CD4-positive, alpha-beta T cell (primary cell): Measurements from ENCODE around the gene ACSF2. TPM values are rescaled to one million over a fixed set of nuclear protein-coding genes. Genes with fewer than 3 reads are reported as not detected.

ENCODE experiments used
- ATAC-seq: fragments of 200-7000 bp; cut with Tn5 transposase; one replicate; pipeline ENCODE4 v1.10.0; 2022; ENCODE audit warnings: mild to moderate bottlenecking; ENCODE audit not compliant: poor library complexity
- CTCF ChIA-PET: fragments of 350-600 bp; sonication (Branson Sonifier 250); formaldehyde crosslinking; loops from one replicate; lab custom pipeline; 2021; ENCODE audit warnings: antibody characterized with exemption, inconsistent platforms; lab: Charles Lee
- POLR2A ChIA-PET: fragments of 350-600 bp; sonication (Branson Sonifier 250); formaldehyde crosslinking; loops from one replicate; lab custom pipeline; 2021; ENCODE audit warnings: antibody characterized with exemption, inconsistent platforms; lab: Charles Lee
- DNase-seq, 14 experiments: peaks; one replicate each; pipeline ENCODE4 v3.0.0-alpha.2; 2013 to 2020; ENCODE audit warnings: mixed read lengths in 2 of 14
- H3K27ac ChIP-seq, 2 donors: one replicate each; pipeline versions ENCODE4 v1.5.1 to v1.7.0; 2013; ENCODE audit warnings: low read length in 2 of 2, low read depth in 1 of 2, mild to moderate bottlenecking in 1 of 2
- H3K27me3 ChIP-seq, 2 experiments: 1 replicate in 1 of 2; 2 replicates in 1 of 2; pipeline versions ENCODE4 v1.6.1 to v1.7.0; 2013; ENCODE audit warnings: low read length in 2 of 2, control low read depth in 1 of 2, mild to moderate bottlenecking in 1 of 2, moderate library complexity in 1 of 2; ENCODE audit not compliant: insufficient read depth in 2 of 2, control insufficient read depth in 1 of 2
- H3K36me3 ChIP-seq: one replicate; pipeline ENCODE4 v1.6.1; 2013; ENCODE audit warnings: low read length, control low read depth; ENCODE audit not compliant: insufficient read depth
- H3K4me1 ChIP-seq: one replicate; pipeline ENCODE4 v1.6.1; 2013; ENCODE audit warnings: low read length, control low read depth; ENCODE audit not compliant: insufficient read depth
- H3K4me3 ChIP-seq: one replicate; pipeline ENCODE4 v1.5.1; 2013; ENCODE audit warnings: mild to moderate bottlenecking, low read length, moderate library complexity
- H3K9me3 ChIP-seq, 2 experiments: 1 replicate in 1 of 2; 2 replicates in 1 of 2; pipeline versions ENCODE4 v1.6.1 to v1.7.0; 2013; ENCODE audit warnings: low read length in 2 of 2, mild to moderate bottlenecking in 2 of 2, control low read depth in 1 of 2, moderate library complexity in 1 of 2; ENCODE audit not compliant: control insufficient read depth in 1 of 2, insufficient read depth in 1 of 2
- H3K27ac Mint-ChIP-seq: one replicate; pipeline ENCODE4 v1.8.0; 2020; ENCODE audit warnings: mixed read lengths
- H3K27me3 Mint-ChIP-seq: one replicate; pipeline ENCODE4 v1.8.0; 2021; ENCODE audit warnings: mixed read lengths
- H3K36me3 Mint-ChIP-seq: one replicate; pipeline ENCODE4 v1.8.0; 2021; ENCODE audit warnings: low read depth, mixed read lengths
- H3K4me1 Mint-ChIP-seq: one replicate; pipeline ENCODE4 v1.8.0; 2021; ENCODE audit warnings: low read depth, mixed read lengths
- H3K4me3 Mint-ChIP-seq: one replicate; pipeline ENCODE4 v1.8.0; 2020; ENCODE audit warnings: mild to moderate bottlenecking, mixed read lengths
- H3K9me3 Mint-ChIP-seq: one replicate; pipeline ENCODE4 v1.8.0; 2020; ENCODE audit warnings: mixed read lengths
- intact Hi-C, 2 experiments: fragments of 100-400 bp; cut with DNase I in 1 of 2; cut with micrococcal nuclease in 1 of 2; formaldehyde crosslinking; loops; one replicate each; pipeline versions ENCODE4 v1.15.1 to v1.9.0; 2023 to 2025; cut with DNase I, micrococcal nuclease
- total RNA-seq, 174 experiments: library from RNA in 2 of 174; stranded (reverse) in 2 of 174; gene quantifications; one replicate each; pipeline ENCODE4 v1.2.3 and lab custom pipeline; 2021 to 2026
- TF ChIP-seq, protein P1 (sequence below): fragments of 200-600 bp; IDR thresholded peaks from one replicate; pipeline ENCODE4 v1.8.0; 2022; ENCODE audit warnings: antibody characterized with exemption, mild to moderate bottlenecking

ACSF2 gene
- total RNA-seq, 2 experiments from 2014 or later = 11.9 to 13.9 TPM

DNA sequence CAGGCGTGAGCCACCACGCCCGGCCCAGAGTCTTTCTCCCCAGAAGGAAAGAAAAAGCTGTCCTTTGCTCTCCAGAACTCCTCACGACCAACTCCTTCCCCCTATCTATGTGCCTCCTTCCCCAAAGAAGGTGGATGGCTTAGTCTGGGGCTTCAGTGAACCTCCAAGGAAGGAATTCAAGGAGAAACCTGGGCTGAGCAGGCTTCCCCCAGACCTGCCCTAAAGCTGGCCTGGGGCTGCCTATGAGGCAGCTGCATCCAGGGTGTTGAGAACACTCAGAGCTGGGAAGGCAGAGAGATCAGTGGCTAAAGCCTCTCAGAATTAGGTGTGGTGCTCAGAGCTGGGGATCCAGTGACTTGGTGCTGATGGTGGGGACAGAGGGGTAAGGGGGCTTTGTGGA is 3.8 kb downstream of the ACSF2 start:
- no peaks in the 10 kb centered on the region for H3K9me3 Mint-ChIP-seq
- Histone ChIP-seq H3K4me3 (no peak overlapping the region), H3K36me3 (no peaks in the 10 kb centered on the region), H3K4me1 (peaks cover 36% of the 10 kb centered on the region), H3K27me3 (no peaks in the 10 kb centered on the region), H3K27ac (no peak overlapping the region), H3K9me3 (no peaks in the 10 kb centered on the region)
- CTCF ChIA-PET = interaction anchor here (1.4 kb wide), 1 partner anchor 32 kb away, joined by 4 read pairs; the partner anchor contains the start of gene LRRC59
- intact Hi-C loops = no loop called here
- POLR2A ChIA-PET = no interaction called here
- TF ChIP-seq, protein P1, sequence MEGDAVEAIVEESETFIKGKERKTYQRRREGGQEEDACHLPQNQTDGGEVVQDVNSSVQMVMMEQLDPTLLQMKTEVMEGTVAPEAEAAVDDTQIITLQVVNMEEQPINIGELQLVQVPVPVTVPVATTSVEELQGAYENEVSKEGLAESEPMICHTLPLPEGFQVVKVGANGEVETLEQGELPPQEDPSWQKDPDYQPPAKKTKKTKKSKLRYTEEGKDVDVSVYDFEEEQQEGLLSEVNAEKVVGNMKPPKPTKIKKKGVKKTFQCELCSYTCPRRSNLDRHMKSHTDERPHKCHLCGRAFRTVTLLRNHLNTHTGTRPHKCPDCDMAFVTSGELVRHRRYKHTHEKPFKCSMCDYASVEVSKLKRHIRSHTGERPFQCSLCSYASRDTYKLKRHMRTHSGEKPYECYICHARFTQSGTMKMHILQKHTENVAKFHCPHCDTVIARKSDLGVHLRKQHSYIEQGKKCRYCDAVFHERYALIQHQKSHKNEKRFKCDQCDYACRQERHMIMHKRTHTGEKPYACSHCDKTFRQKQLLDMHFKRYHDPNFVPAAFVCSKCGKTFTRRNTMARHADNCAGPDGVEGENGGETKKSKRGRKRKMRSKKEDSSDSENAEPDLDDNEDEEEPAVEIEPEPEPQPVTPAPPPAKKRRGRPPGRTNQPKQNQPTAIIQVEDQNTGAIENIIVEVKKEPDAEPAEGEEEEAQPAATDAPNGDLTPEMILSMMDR = no peak
- H3K27me3 Mint-ChIP-seq = no peaks in the 10 kb centered on the region
- no peak for ATAC-seq
- H3K36me3 Mint-ChIP-seq = no peaks in the 10 kb centered on the region
- no peak overlapping the region for H3K27ac Mint-ChIP-seq
- peaks cover 26% of the 10 kb centered on the region for H3K4me1 Mint-ChIP-seq
- no peak for DNase-seq
- no peak overlapping the region for H3K4me3 Mint-ChIP-seq

DNA sequence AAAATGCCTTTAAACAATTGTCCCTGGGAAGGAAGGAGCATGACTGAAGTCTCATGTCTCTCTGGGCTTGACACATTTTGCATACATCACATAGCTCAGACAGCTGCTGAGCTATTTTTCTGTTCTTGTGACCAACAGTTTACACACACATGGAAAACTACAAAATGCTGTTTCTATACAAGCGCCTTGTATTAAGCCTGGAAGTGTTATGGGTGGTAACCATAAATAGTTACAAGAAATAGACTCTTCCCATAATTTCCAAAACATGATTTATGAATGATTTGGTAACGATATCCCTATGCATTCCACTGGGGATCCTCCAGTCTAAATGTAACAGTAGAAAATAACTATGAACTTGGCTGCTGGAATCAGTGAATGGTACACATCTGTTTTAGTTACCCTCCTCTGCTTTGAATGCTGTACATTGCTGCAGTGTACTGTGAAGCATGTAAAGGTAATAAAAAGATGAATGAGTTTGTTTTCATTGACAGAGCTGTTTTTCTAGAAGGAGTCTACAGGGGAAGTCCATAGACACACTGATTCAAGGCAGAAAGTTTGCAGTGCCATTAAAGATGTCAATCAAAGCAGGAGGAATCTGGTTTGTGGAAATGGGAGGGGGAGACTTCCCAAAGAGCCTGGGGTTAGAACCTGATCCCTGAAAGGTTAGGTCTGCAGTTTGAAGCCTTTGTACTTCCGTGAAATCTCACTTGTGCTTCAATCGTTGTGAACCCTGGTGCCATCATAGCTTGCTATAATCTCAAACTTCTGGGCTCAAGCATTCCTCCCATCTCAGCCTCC is 5.0 kb downstream of the ACSF2 start:
- H3K36me3 ChIP-seq = no peaks in the 10 kb centered on the region
- H3K27ac ChIP-seq = no peak overlapping the region
- Mint-ChIP-seq H3K27ac (no peak overlapping the region), H3K4me1 (peaks cover 17% of the 10 kb centered on the region), H3K4me3 (no peak overlapping the region), H3K27me3 (no peaks in the 10 kb centered on the region), H3K9me3 (no peaks in the 10 kb centered on the region), H3K36me3 (no peaks in the 10 kb centered on the region)
- POLR2A ChIA-PET = no interaction called here
- DNase-seq (no peak), ATAC-seq (no peak)
- peaks cover 26% of the 10 kb centered on the region for H3K4me1 ChIP-seq
- TF ChIP-seq, protein P1 = no peak
- intact Hi-C loops = no loop called here
- no peaks in the 10 kb centered on the region for H3K9me3 ChIP-seq
- H3K4me3 ChIP-seq = no peak overlapping the region
- H3K27me3 ChIP-seq = no peaks in the 10 kb centered on the region
- CTCF ChIA-PET = interaction anchor here (1.6 kb wide), 1 partner anchor 33 kb away, joined by 7 read pairs; the partner anchor contains the start of gene LRRC59

GRCh38 chr17:50432125-50432762 is 6.2 kb downstream of the ACSF2 start:
- no peaks in the 10 kb centered on the region for H3K9me3 Mint-ChIP-seq
- DNase-seq (no peak), ATAC-seq (no peak)
- H3K27ac Mint-ChIP-seq = no peak overlapping the region
- POLR2A ChIA-PET = no interaction called here
- H3K4me3 Mint-ChIP-seq = no peak overlapping the region
- intact Hi-C loops = no loop called here
- no peak overlapping the region for H3K27ac ChIP-seq
- H3K27me3 ChIP-seq = no peaks in the 10 kb centered on the region
- CTCF ChIA-PET = interaction anchor here (1.6 kb wide), 1 partner anchor 35 kb away, joined by 7 read pairs; the partner anchor contains the start of gene LRRC59
- no peak overlapping the region for H3K4me3 ChIP-seq
- no peaks in the 10 kb centered on the region for H3K9me3 ChIP-seq
- TF ChIP-seq, protein P1 = no peak
- H3K27me3 Mint-ChIP-seq = no peaks in the 10 kb centered on the region
- H3K4me1 Mint-ChIP-seq = peaks cover 8% of the 10 kb centered on the region
- H3K36me3 Mint-ChIP-seq = peaks cover 4% of the 10 kb centered on the region
- H3K4me1 ChIP-seq = peaks cover 14% of the 10 kb centered on the region
- no peaks in the 10 kb centered on the region for H3K36me3 ChIP-seq
